ENCODE data around the gene ARL14EPL.

DNA sequence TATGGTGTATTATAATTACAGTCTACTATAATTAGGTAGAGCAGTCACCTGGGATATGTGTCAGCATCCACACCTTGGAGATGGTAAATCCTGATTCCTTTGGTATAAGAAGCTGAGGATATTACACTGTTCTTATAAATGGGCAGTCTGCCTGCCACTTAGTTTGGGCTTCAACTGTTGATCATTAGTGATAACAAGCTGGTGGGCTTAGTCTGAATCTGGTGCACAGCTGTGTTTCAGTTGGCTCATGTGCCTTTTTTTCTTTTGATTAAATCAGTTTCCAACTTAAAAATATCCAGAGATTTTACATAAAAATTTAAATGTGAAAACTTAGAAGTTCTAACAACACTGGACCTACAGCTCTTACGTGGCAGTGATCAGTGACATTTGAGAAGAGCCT is 48.8 kb upstream of the ARL14EPL start:
- TF ChIP-seq, protein P1, sequence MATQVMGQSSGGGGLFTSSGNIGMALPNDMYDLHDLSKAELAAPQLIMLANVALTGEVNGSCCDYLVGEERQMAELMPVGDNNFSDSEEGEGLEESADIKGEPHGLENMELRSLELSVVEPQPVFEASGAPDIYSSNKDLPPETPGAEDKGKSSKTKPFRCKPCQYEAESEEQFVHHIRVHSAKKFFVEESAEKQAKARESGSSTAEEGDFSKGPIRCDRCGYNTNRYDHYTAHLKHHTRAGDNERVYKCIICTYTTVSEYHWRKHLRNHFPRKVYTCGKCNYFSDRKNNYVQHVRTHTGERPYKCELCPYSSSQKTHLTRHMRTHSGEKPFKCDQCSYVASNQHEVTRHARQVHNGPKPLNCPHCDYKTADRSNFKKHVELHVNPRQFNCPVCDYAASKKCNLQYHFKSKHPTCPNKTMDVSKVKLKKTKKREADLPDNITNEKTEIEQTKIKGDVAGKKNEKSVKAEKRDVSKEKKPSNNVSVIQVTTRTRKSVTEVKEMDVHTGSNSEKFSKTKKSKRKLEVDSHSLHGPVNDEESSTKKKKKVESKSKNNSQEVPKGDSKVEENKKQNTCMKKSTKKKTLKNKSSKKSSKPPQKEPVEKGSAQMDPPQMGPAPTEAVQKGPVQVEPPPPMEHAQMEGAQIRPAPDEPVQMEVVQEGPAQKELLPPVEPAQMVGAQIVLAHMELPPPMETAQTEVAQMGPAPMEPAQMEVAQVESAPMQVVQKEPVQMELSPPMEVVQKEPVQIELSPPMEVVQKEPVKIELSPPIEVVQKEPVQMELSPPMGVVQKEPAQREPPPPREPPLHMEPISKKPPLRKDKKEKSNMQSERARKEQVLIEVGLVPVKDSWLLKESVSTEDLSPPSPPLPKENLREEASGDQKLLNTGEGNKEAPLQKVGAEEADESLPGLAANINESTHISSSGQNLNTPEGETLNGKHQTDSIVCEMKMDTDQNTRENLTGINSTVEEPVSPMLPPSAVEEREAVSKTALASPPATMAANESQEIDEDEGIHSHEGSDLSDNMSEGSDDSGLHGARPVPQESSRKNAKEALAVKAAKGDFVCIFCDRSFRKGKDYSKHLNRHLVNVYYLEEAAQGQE (IDR thresholded peaks at IDR 0.05; ENCODE audit: insufficient replicate concordance, low read depth) = no peak
- TF ChIP-seq, protein P2, sequence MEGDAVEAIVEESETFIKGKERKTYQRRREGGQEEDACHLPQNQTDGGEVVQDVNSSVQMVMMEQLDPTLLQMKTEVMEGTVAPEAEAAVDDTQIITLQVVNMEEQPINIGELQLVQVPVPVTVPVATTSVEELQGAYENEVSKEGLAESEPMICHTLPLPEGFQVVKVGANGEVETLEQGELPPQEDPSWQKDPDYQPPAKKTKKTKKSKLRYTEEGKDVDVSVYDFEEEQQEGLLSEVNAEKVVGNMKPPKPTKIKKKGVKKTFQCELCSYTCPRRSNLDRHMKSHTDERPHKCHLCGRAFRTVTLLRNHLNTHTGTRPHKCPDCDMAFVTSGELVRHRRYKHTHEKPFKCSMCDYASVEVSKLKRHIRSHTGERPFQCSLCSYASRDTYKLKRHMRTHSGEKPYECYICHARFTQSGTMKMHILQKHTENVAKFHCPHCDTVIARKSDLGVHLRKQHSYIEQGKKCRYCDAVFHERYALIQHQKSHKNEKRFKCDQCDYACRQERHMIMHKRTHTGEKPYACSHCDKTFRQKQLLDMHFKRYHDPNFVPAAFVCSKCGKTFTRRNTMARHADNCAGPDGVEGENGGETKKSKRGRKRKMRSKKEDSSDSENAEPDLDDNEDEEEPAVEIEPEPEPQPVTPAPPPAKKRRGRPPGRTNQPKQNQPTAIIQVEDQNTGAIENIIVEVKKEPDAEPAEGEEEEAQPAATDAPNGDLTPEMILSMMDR (IDR thresholded peaks at IDR 0.05; ENCODE audit: insufficient read depth, low read length) = no peak
- TF ChIP-seq GABPA (IDR thresholded peaks at IDR 0.05; ENCODE audit: low read depth) = no peak

All from HL-60 (cell line).